Ovary (tissue), 9 donors: ENCODE data around the gene ALG14. TPM values are rescaled to one million over a fixed set of nuclear protein-coding genes. Genes with fewer than 3 reads are reported as not detected.
A peak's percentile ranks its signal among the peaks of the same experiment; 100 is the strongest.

ENCODE experiments used
- DNase-seq, 5 donors: peaks; one replicate each; pipeline ENCODE4 v3.0.0-alpha.2; 2019 to 2020
- H3K27ac ChIP-seq, 2 donors: fragments of 200-600 bp; one replicate each; pipeline versions ENCODE4 v1.5.1 to v1.8.0; 2019 to 2022
- H3K27me3 ChIP-seq: fragments of 200-600 bp; one replicate; pipeline ENCODE4 v1.8.0; 2022
- H3K36me3 ChIP-seq: fragments of 200-600 bp; sonication (generic); one replicate; pipeline ENCODE4 v1.5.1; 2019
- H3K4me1 ChIP-seq: one replicate; pipeline ENCODE4 v1.8.1; 2013; ENCODE audit warnings: mild to moderate bottlenecking, moderate library complexity; ENCODE audit not compliant: insufficient read depth
- H3K4me3 ChIP-seq: fragments of 200-600 bp; sonication (generic); one replicate; pipeline ENCODE4 v1.5.1; 2017
- H3K9me3 ChIP-seq, 2 donors: fragments of 200-600 bp in 1 of 2; sonication (generic) in 1 of 2; one replicate each; pipeline versions ENCODE4 v1.5.1 to v1.8.1; 2013 to 2019; ENCODE audit warnings: mild to moderate bottlenecking in 1 of 2, moderate library complexity in 1 of 2
- CTCF ChIP-seq, 3 donors: fragments of 450-650 bp in 2 of 3; fragments of 200-600 bp in 1 of 3; IDR thresholded peaks; one replicate each; pipeline versions ENCODE4 v1.5.1 to v1.8.0; 2016 to 2022; ENCODE audit warnings: antibody characterized with exemption in 3 of 3, mild to moderate bottlenecking in 1 of 3
- EP300 ChIP-seq: sonication (generic); formaldehyde crosslinking; IDR thresholded peaks from one replicate; pipeline ENCODE4 v1.6.1; 2017; ENCODE audit warnings: antibody characterized with exemption
- POLR2A ChIP-seq: fragments of 450-650 bp; IDR thresholded peaks from one replicate; pipeline ENCODE4 v1.6.1; 2017; ENCODE audit warnings: antibody characterized with exemption, mild to moderate bottlenecking, moderate library complexity
- WGBS, 3 donors: extraction: QIAGEN DNeasy Blood & Tissue Kit in 1 of 3; methylation state at CpG; one replicate each; pipeline versions ENCODE4 v1.1.5 to v1.1.7; 2013 to 2017; 5-methylcytosine and 5-hydroxymethylcytosine counted together
- intact Hi-C, 4 donors: fragments of 100-400 bp; cut with DNase I; formaldehyde crosslinking; loops; one replicate each; pipeline versions ENCODE4 v1.11.0 to v1.15.1; 2022 to 2023
- polyA plus RNA-seq, 2 donors: library from polyadenylated mRNA; stranded (reverse); fragments of 200-250 nt in 1 of 2; fragments of 350-450 nt in 1 of 2; fragmentation: Illumina TruSeq in 1 of 2; extraction: RNeasy Lipid Tissue Mini Kit (QIAGEN cat#74804) in 1 of 2; gene quantifications; one replicate each; pipeline ENCODE4 v1.2.3, GENCODE V29; 2013 to 2014
- total RNA-seq, 7 donors: library from RNA; depleted of rRNA in 2 of 7; stranded (reverse); fragments of >200 nt in 2 of 7; fragmentation: NEBNext Ultra II Directional in 3 of 7; extraction: Animal tissue kit (Norgen Biotek cat#: 25700) in 3 of 7; gene quantifications; one replicate each; pipeline versions ENCODE4 v1.1.0 to v1.2.4, GENCODE V29; 2016 to 2023
- donor health status: DM: no; HTN: no; CAD: no; lungs with moderate emphysema.
- donor health status: DM: no; HTN: no; CAD: no.
- donor health status: Bipolar disorder and iron deficiency.
- donor health status: DM: yes; HTN: yes; CAD: no.
- donor health status: DM: no; HTN: no; CAD: no.
- donor health status: DM: yes; HTN: yes; CAD: no.

The ALG14 gene
- total and polyA plus RNA-seq, 9 donors = 1.2 to 16.3 (median 3.6) TPM

GRCh38 chr1:95072117-95072516 lies 634 bp downstream of the ALG14 start:
- Histone ChIP-seq H3K36me3 (no peaks in the 10 kb centered on the region), H3K9me3 (no peaks in the 10 kb centered on the region), H3K4me3 (peak overlapping the region; percentile 67), H3K27ac (peak overlapping the region in 1 of 2 donors; percentile 87), H3K27me3 (no peaks in the 10 kb centered on the region), H3K4me1 (no peaks in the 10 kb centered on the region)
- 3 to 6% (median 4%) methylated on average over 7 of the region's 7 CpGs for WGBS, 3 donors
- no peak for DNase-seq
- intact Hi-C loops = loop anchor here in 1 of 4 donors (10.0 kb wide), 1 partner anchor 163 kb away; the partner anchor contains the start of gene RWDD3
- TF ChIP-seq EP300 (no peak), POLR2A (no peak), CTCF (IDR thresholded peaks at IDR 0.05) (no peak)

GRCh38 chr1:95071539-95071938 lies 1.2 kb downstream of the ALG14 start:
- no peak overlapping the region for H3K27ac ChIP-seq
- 62 to 78% (median 76%) methylated on average over 2 of the region's 2 CpGs for WGBS, 3 donors
- H3K27me3 ChIP-seq = no peaks in the 10 kb centered on the region
- H3K9me3 ChIP-seq = no peaks in the 10 kb centered on the region
- intact Hi-C loops = loop anchor here in 1 of 4 donors (10.0 kb wide), 1 partner anchor 163 kb away; the partner anchor contains the start of gene RWDD3
- H3K4me1 ChIP-seq = no peaks in the 10 kb centered on the region
- DNase-seq = no peak
- H3K36me3 ChIP-seq = no peaks in the 10 kb centered on the region
- peak overlapping the region; percentile 67 for H3K4me3 ChIP-seq
- no peak for TF ChIP-seq CTCF (IDR thresholded peaks at IDR 0.05)
- TF ChIP-seq POLR2A = no peak
- TF ChIP-seq EP300 = no peak

- Histone ChIP-seq H3K9me3 (no peaks in the 10 kb centered on the region), H3K27ac (no peak overlapping the region), H3K4me1 (no peaks in the 10 kb centered on the region), H3K4me3 (no peak overlapping the region), H3K36me3 (no peaks in the 10 kb centered on the region), H3K27me3 (no peaks in the 10 kb centered on the region)
- WGBS, 3 donors = 92 to 97% (median 96%) methylated on average over 5 of the region's 5 CpGs
- intact Hi-C loops = loop anchor here in 1 of 4 donors (10.0 kb wide), 1 partner anchor 165 kb away; the partner anchor contains the start of gene RWDD3
- no peak for DNase-seq
- TF ChIP-seq CTCF (IDR thresholded peaks at IDR 0.05) (no peak), POLR2A (no peak), EP300 (no peak)
Measured at GRCh38 chr1:95069710-95070093, 3.0 kb downstream of the ALG14 start.

- WGBS, 3 donors = 94 to 98% (median 94%) methylated on average over 6 of the region's 6 CpGs
Measured at GRCh38 chr1:95068956-95069709, 3.6 kb downstream of the ALG14 start.

More at GRCh38 chr1:95068956-95069709, 3.6 kb downstream of the ALG14 start:
- Histone ChIP-seq H3K36me3 (no peaks in the 10 kb centered on the region), H3K4me3 (no peak overlapping the region), H3K4me1 (no peaks in the 10 kb centered on the region), H3K27ac (no peak overlapping the region), H3K9me3 (no peaks in the 10 kb centered on the region), H3K27me3 (no peaks in the 10 kb centered on the region)
- intact Hi-C loops = no loop called here
- no peak for DNase-seq
- TF ChIP-seq EP300 (no peak), POLR2A (no peak), CTCF (IDR thresholded peaks at IDR 0.05) (no peak)
